GM10847 (cell line): Measurements from ENCODE around the gene GPR35.

Experiments used
- POLR2A ChIP-seq: IDR thresholded peaks from 2 replicates; pipeline ENCODE4 v1.6.1; 2011; ENCODE audit not compliant: insufficient read length; ENCODE audit errors: extremely low read depth

GPR35 gene, protein sequence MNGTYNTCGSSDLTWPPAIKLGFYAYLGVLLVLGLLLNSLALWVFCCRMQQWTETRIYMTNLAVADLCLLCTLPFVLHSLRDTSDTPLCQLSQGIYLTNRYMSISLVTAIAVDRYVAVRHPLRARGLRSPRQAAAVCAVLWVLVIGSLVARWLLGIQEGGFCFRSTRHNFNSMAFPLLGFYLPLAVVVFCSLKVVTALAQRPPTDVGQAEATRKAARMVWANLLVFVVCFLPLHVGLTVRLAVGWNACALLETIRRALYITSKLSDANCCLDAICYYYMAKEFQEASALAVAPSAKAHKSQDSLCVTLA

DNA sequence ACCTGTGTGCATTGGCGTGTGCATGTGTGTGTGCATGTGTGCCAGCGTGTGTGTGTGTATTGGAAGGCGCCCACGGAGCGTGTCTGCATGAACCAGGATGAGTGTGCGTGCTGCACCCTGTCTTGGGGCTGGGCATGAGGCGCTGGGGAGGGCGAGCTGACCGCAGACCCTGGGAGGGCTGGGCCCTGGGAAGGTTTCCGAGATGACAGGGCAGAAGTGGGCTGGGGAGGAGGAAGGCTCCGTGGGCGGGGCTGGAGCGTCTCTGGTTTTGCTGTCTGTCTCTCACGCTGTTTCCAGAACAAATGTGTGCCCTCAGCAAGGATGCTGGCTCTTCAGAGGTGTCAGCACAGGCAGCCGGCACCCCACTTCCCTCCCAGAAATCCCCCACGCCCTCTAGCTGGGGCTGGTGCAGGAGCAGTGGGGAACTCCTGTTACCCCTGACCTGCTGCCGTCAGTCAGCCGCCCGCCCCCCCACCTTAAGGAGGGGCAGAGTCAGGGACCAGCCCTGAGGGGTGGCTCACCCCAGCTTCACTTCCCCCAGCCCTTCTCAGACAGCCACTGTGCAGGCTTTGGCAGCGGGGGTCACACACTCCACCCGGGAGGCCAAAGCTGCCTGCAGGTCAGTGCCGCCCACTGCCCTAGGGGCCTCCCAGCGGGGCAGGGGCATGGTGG is at the start of gene GPR35:
Gene GPR35 (plus strand): TSS at position 531 of the 672 bp plus-strand sequence. CDS start 4,473 bp downstream, outside the sequence.
- TF ChIP-seq POLR2A = no peak

DNA sequence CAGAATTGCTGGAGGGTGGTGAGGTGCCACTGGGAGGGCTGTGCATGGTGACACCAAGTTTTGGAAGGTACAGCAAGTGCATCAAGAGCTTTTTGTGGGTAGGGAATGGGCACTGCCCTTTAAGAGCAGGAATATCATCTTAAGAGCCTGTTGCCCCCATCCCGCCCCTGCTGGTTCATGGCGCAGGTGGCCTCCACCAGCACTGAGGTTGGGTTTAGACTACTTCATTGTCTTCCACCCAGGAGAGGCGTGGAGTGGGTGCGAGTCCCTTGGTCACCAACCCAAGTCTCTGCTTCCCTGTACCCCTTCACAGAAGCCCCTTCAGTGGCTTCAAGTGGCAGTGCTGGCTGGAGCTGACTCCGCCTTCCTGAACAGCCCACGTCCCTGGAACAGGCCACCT is 49.2 kb upstream of the GPR35 start:
- TF ChIP-seq POLR2A = no peak

DNA sequence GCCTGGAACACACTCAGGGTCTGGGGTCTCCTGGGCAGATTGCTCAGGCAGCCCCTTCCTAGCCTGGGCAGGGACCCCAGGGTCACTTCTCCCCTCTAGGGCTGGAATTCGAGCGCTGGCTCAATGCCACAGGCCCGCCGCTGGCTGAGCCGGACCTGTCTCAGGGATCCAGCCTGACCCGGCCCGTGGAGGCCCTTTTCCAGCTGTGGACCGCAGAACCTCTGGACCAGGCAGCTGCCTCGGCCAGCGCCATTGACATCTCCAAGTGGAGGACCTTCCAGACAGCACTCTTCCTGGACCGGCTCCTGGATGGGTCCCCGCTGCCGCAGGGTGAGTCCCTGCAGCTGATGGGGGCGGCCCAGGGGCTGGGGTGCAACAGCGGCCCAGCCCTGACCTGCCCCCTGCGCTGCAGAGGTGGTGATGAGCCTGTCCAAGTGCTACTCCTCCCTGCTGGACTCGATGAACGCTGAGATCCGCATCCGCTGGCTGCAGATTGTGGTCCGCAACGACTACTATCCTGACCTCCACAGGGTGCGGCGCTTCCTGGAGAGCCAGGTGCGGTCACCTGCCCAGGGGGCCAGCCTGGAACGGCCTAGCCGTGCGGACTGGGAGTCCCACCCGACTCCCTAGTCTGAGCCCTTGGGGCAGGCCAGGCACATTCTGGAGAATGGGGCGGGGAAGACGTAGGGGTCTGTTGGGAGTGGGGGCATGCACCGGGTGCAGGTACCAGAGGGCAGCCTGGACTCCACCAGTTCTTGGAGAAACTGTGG is 48.7 kb upstream of the GPR35 start:
- TF ChIP-seq POLR2A = no peak

DNA sequence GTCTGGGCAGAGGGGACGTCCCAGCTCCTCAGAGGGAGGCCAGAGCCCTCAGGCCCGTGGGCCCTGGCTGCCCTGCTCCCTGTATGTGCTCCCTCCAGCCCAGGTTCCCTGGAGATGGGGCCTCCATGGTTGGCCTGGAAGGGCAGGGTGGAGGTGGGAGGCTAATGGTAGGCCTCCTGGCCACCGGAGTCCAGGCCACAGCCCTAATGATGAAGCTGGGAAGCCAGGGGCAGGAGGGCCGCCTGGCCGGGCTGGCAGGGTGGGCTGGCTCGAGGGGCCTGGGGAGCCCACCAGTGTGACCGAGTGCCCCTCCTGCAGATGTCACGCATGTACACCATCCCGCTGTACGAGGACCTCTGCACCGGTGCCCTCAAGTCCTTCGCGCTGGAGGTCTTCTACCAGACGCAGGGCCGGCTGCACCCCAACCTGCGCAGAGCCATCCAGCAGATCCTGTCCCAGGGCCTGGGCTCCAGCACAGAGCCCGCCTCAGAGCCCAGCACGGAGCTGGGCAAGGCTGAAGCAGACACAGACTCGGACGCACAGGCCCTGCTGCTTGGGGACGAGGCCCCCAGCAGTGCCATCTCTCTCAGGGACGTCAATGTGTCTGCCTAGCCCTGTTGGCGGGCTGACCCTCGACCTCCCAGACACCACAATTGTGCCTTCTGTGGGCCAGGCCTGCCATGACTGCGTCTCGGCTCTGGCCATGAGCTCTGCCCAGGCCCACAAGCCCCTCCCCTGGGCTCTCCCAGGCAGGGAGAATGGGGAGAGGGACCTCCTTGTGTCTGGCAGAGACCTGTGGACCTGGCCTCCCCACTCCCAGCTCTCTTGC is 47.8 kb upstream of the GPR35 start:
- no peak for TF ChIP-seq POLR2A

DNA sequence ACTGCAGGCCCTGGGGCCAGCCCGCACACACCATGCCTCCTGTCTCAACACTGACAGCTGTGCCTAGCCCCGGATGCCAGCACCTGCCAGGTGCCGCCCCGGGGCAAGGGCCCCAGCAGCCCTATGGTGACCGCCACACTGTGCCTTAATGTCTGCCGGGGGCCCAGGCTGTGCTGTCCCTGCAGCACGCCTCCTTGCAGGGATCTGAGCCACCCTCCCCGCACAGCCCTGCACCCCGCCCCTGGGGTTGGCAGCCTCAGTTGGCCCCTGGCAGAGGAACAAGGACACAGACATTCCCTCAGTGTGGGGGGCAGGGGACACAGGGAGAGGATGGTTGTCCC is 47.2 kb upstream of the GPR35 start:
- no peak for TF ChIP-seq POLR2A

DNA sequence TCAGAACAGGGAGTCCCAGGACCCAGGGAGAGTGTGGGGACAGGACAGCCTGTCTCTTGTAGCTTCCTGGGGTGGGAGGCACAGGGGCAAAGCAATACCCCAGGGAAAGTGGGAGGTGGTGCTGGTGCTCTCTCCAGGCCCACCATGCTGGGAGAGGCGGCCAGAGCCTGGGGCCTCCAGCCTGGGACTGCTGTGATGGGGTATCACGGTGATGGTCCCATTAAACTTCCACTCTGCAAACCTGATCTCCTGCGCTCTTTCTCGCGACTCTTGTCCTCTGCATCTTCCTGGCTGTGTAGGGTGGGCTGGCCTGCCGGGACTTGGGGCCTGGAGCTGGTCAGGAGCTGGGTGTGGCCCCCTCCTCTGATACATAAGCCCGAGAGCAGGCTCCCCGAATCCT is 46.8 kb upstream of the GPR35 start:
- TF ChIP-seq POLR2A = no peak

DNA sequence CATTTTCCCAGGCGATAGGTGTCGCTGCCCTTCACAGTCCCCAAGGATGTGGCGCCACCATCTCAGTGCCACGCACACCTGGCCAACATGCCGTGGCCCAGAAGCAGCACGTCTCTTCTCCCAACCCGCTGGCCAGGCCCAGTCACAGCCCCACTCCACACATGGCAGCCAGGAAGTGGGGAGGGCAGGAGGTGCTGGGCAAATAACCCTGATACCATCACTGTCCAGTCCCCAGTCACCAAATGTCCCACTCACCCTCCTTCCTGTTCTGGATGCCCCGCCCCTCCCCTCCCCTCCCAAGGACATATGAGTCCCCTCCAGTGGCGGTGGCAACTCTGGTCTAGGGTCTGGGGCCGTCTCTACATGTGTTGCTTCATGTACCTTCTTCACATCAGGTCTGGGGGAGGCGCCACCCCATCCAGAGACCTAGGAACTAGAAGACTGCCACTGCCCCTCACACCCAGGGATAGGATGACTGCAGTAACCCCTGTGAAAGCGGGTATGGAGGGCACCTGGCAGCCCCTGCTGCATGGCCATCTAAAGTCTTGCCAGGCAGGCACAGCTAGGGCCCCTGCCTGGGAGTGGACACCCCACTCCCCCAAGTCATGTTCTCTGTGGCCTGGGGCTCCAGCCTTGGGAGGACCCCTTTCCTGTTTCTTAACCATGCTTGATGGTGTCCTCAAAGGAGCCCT is 46.1 kb upstream of the GPR35 start:
- TF ChIP-seq POLR2A = no peak

DNA sequence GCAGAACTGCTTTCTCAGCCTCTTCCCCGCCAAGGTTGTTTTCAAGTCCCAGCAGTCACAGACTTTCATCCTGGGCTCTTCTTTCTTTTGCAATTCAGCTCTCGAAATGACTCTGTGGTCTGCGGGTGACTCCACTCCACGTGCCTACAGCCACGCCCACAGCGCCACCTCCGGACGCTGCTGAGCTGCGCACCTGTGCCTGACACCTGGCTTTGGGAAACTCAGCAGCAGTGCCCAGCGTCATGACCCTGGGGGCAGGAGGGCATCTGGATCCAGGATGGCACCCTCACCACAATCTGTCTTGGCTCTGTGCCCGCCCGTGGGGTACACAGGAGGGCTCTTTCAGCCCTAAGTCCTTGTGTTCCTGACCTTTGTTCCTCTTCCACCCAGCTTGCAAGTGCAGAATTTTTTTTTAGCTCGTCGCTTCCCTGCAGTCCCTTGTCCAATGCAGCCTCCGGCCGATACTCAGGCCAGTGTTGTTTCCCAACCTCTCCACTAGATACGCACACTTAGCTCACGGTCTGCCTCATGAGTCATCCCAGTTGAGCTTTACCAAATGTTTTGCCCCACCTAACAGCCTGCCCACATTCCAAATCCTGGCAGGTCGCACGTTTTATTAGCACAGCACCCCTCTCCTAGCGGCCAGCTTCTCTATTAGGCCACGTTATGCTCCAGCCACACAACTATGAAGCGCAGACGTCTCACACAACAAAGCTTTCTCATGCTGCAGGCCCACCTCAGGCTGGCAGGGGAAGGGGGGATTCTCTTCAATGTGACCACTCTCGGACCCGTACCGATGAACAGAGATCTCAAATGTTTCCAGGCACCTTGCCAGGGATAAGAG is 45.3 kb upstream of the GPR35 start:
- TF ChIP-seq POLR2A = no peak

DNA sequence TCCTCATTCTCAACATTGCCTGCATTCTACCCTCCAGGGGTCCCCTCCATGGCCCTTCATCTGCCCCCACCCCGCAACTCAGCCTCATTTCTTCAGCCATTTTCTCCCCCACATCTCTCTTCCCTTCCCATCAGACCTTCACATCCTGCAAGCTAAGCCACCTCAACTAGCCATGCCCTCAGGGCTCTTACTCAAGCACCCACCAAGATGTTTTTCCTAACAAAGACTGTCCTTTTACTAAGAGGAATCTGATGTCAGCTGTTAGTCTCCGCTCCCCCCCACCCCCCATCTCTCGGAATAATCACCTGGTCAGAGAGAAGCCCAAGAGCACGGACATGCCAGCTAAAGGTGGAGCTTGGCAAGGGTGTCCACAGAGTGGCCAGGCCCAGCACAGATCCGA is 43.5 kb upstream of the GPR35 start:
- no peak for TF ChIP-seq POLR2A

DNA sequence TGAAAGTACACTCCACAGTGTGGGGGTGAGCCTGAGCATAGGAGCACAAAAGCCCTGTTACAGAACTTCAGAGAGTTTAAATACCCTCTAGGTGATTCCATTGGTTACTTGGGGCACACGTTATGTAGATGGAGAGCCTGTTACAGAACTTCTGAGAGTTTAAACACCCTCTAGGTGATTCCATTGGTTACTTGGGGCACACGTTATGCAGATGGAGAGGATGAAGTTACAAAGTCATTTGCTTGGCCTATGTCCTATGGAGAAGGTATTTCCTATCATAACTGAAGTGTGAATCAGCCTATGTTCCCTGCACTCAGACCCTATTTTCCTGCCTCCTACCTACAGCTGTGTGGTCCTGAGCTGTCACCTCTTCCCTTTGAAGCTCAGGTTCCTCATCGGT is 42.5 kb upstream of the GPR35 start:
- TF ChIP-seq POLR2A = no peak

DNA sequence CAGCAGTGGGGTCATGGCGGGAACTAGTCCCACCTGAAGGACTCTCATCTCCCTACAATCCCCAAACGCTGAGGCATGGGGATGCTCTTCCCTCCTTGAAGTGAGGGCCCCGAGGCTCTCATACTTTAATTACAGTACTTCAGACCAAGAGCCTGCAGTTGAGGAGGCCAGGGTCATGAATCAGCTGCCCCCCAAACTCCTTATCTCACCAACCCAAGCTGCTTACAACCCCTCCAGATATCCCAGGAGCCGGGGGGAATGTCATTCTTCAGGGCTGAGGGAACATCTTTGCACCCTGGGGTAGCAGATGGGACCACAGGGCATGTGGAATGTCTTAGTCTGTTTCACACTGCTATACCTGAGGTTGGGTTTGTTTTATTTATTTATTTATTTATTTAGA is 41.5 kb upstream of the GPR35 start:
- TF ChIP-seq POLR2A = no peak

DNA sequence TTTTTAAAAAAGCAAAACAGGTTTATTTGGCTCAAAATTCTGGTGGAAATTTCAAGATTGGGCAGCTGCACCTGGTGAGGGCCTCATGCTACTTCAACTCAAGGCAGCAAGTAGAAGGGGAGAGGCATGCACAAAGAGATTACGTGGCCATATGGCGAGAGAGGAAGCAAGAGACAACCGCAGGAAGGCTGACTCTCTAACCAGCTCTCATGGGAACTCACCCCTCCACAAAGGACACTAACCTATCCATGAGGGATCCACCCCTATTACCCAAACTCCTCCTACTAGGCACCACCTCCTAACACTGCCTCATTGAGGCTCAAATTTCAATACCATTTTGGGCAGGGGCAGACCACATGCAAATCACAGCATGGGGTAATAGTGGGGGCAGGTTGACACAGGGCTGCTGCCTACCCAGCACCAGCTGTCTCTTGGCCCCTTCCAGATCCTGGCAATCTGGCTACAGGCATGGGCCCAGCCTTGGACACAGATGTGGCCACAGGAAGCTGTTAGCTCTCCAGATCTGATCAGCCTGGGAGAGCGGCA is 40.7 kb upstream of the GPR35 start:
- peak; percentile 70 for TF ChIP-seq POLR2A

DNA sequence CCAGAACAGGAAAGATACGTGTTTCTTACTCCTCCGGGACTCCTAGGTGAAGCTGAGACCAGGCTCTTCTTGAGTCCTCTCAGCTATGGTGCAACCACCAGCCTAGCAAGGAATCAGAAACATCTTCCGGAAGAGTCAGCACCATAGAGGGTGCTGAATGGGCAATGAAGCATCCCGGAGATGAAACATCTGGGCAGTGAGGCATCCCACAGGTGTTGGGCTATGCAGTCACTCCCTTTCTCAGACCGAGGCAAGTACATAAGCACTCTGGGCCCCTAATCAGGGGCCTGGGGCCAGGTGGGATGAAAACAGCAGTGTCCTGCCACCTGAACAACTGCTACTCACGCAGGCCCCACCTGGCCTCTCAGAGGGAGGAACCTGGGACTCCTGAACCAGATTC is 40.2 kb upstream of the GPR35 start:
- TF ChIP-seq POLR2A = no peak

DNA sequence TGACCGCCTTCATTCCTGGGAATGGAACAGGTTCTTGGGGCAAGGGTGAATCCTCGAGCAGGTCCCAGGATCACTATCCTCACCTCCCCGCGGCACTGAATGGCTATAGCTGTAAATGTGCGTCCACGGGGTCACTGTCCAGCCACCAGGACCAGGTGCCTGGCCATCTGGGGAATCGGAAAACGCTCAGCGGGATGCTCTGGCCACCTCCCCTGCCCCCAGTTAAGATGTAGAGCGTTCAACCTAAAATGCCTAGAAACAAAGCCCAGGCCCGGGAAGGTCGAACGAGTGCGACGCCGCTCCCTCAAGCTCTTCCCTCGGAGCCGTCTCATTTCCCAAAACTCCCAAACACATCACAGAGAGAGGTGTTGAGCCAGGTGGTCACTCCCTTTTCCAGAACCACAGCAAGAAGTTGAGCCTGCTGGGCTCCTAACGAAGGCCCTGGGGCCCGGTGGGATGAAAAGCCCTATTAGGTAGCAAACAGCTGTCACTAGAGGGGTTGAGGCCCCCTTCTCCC is 39.5 kb upstream of the GPR35 start:
- no peak for TF ChIP-seq POLR2A
